Activated T-helper 1 cell treated with anti-CD3 and anti-CD28 coated beads, Interleukin-2, amount 50 U/mL, for 16 hours (primary cell): Measurements from ENCODE around the gene ARRDC5.
"Not testable (repeated sequence)": the region's sequence is repeated elsewhere in the genome, so short reads cannot be mapped to it uniquely, and the experiment has no call there.

Experiments used
- DNase-seq, 2 donors: peaks; one replicate each; pipeline ENCODE4 v3.0.0-alpha.2; 2020; ENCODE audit warnings: low read depth in 1 of 2, low spot score in 1 of 2

The ARRDC5 gene

DNA sequence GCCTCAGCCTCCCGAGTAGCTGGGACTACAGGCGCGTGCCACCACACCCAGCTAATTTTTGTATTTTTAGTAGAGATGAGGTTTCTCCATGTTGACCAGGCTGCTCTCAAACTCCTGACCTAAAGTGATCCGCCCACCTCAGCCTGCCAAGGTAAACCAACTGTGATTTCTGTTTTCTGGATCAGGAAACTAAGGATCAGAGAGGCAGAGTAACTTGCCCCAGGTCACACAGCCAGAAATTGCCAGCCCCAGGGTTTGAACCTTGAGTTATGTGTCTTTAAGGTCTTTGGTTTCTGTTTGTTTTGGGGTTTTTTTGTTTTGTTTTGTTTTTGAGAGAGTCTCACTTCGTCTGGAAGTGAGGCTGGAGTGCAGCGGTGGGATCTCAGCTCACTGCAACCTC, 31.0 kb downstream of the ARRDC5 start:
- no peak for DNase-seq

DNA sequence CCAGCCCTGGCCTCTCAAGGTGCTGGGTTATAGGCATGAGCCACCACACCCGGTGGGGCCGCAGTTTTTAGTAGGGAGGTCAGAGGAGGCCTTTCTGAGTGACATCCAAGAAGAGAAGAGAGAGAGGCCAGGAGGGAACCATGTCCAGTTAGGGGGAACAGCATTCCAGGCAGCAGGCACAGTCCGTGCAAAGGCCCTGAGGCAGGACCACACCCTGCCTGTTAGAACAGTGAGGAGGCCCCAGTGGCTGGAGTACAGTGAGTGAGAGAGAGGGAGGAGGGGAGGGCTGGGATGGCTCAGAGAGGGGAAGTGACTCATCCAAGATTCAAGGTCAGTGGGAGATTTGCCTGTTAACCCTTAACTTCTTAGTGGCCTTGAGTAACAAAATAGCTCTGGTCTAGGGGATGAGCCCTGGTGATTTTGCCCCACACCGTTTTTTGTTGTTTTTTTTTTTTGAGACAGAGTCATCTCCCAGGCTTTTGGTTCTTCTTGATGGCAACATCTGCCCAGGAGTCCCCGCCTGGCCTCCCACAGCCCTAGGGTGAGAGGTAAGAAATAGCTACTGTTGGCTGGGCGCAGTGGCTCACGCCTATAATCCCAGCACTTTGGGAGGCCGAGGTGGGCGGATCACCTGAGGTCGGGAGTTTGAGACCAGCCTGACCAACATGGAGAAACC, 32.5 kb downstream of the ARRDC5 start:
- DNase-seq: no peak

DNA sequence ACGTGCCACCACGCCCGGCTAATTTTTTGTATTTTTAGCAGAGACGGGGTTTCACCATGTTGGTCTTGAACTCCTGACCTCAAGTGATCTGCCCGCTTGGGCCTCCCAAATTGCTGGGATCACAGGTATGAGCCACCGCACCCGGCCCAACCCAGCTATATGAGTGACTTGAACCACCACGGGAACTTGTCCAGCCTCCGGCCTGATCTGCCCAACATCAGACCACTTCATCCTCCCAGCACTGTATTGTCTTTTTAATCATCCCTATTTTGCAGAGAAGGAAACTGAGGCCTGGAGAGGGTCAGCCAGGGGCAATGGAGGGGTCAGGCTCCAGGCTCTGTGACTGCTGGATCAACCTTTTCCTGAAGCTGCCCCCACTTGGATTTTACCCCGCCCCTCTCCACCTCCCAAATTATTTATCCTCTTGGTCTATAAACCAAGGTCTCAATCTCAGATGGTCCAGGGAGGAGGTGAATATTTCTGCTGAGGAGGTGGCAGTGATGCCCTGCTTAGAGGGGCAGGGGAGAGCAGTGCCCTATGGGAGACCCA, 34.3 kb downstream of the ARRDC5 start:
- DNase-seq: no peak

DNA sequence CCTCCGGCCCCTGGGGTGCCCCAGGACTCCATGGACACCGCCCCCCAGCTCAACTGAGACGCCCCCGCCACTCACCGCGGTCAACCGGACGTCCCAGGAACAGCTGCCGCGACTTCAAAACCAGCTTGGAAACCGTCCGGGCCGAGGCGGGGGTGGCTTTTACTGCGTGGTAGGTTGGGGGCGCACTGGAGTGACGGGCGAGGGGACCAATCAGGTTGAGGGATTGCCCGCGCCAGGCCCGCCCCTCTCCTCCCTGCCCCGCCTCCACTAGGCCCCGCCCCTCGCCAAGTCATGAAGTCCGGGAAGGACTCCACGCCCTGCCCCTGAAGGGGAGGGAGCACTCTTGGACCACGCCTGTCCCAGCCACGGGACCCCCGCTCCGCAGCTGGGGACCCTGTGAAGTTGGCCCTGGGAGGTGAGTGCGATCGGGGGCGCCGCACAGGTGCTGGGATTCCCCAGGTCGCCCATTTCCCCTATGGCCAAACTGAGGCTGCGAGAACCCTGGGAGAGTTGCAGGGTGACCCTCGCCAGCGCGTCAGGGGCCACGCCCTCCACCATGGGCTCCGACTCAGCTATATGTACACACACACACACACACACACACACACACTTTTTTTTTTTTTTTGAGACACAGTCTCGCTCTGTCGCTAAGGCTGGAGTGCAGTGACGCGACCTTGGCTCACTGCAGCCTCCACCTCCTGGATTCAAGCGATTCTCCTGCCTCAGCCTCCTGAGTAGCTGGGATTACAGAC, 35.0 kb downstream of the ARRDC5 start, which contains the start of gene PLIN3:
PLIN3 (minus strand) TSS at position 134 of the 752 bp plus-strand sequence. CDS start 6,273 bp downstream, outside the sequence.
- DNase-seq: peak; percentile 82 to 85

GRCh38 chr19:4866595-4867424, 35.9 kb downstream of the ARRDC5 start:
- peak in 1 of 2 donors; percentile 17 for DNase-seq

DNA sequence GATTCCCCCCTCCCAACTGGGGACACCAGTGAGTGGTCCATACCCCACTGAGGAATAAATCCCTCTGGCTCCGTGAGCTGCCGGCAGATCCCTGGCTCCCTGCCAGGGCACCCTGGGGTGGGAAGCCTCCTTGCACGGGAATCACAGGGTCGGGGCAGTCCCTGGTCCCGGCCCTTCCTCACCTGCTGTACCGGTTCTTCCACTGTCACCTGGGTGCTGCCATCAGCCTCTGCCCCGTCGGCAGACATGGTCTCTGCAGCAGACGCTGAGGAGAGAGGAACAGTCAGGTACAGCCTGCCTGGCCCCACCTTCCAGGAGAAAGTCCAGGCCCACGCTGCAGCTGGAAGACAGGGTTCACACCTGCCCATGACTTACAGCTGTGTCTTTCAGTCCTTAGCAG, 41.5 kb downstream of the ARRDC5 start:
- no peak for DNase-seq

DNA sequence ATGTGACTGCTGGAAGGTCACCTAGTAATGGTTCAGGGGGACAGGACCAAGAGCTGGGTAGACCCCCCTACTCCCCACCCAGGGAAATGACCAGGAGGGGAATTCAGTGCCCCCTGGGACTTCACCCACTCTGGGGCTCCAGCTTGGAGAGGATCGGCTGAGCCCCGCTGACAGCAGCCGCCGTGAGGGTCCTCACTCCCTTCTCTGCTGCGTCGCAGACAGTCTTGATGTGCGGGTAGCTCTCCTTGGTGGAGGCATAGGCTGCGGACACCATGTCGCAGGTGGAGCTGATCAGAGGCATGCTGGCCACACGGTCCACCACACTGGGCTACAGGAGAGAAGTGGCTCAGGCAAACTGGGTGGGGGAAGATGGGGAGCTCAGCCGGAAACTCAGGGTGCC, 43.0 kb downstream of the ARRDC5 start:
- no peak for DNase-seq

- not testable (repeated sequence) for DNase-seq
Observed at GRCh38 chr19:4856468-4856867, 46.2 kb downstream of the ARRDC5 start.

DNA sequence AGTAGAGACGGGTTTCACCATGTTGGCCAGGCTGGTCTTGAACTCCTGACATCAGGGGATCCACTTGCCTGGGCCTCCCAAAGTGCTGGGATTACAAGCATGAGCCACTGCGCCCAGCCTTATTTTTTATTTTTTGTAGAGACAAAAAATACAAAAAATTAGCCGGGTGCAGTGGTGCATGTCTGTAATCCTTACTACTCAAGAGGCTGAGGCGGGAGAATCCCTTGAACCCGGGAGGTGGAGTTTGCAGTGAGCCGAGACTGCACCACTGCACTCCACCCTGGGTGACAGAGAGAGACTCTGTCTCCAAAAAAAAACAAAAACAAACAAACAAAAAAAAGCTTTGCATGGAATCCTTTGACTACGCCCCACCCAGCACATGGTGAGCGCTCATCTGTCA, 49.2 kb downstream of the ARRDC5 start:
- not testable (repeated sequence) for DNase-seq

DNA sequence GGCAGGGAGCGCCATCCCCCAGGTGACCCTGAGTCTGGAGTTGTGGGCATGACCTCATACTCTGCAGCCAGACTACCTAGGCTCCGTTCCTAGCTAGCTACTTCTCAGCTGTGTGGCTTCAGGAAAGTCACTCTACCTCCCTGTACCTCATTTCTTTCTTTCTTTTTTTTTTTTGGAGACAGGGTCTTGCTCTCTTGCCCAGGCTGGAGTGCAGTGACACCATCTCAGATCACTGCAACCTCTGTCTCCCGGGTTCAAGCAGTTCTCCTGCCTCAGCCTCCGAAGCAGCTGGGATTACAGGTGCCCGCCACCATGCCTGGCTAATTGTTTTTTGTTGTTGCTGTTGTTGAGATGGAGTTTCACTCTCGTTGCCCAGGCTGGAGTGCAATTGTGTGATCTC, 50.2 kb downstream of the ARRDC5 start:
- DNase-seq: no peak

GRCh38 chr19:4851551-4852290, 51.0 kb downstream of the ARRDC5 start:
- DNase-seq: peak; percentile 66 to 68

DNA sequence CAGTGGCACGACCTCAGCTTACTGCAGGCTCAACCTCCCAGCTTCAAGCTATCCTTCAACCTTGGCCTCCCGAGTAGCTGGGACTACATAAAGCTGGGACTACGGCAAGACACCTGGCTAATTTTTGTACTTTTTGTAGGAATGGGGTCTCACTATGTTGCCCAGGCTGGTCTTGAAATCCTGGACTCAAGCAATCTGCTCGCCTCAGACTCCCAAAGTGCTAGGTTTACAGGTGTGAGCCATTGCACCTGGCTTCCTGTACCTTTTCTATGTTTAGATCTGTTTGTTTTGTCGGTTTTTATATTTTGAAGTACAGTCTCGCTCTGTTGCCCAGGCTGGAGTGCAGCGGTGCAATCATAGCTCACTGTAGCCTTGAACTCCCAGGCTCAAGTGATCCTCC, 53.7 kb downstream of the ARRDC5 start:
- no peak for DNase-seq

- DNase-seq: no peak
Observed at GRCh38 chr19:4847190-4847973, 55.3 kb downstream of the ARRDC5 start.

- not testable (repeated sequence) for DNase-seq
Observed at GRCh38 chr19:4845975-4846374, 56.7 kb downstream of the ARRDC5 start.

GRCh38 chr19:4844348-4845179, 58.1 kb downstream of the ARRDC5 start:
- no peak for DNase-seq

GRCh38 chr19:4843647-4843965, 59.1 kb downstream of the ARRDC5 start:
- no peak for DNase-seq
